Muscle of arm (tissue), 12 donors: ENCODE data around the gene THBS2. TPM values are rescaled to one million over a fixed set of nuclear protein-coding genes. Genes with fewer than 3 reads are reported as not detected.

Experiments
- DNase-seq: peaks from one replicate; pipeline ENCODE4 v3.0.0-alpha.2; 2013
- polyA plus RNA-seq, 12 donors: library from polyadenylated mRNA; unstranded; fragments of 120-200 nt; gene quantifications; one replicate each; pipeline ENCODE4 v1.2.1, GENCODE V29; 2013; ENCODE audit not compliant: insufficient read length in 12 of 12

THBS2 gene
- polyA plus RNA-seq, 12 donors, result 26.5 to 105 (median 43.2) TPM; not detected in 1

DNA sequence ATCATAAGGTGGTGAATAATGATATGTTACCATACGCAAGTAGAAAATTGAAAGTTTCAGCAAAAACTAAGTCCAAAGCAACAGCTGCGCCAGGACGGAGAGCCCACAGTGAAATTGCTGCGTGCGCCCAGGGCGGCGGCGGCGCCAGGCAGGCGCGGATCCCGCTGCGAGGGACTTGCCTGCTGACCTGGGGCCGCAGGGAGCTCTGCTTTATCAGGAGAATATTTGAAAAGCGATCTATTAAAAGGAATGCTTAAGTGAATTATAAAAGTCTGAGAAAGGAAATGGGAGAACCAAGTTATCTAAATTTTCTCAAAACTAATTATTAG lies 85.4 kb downstream of the THBS2 start:
- no peak for DNase-seq

DNA sequence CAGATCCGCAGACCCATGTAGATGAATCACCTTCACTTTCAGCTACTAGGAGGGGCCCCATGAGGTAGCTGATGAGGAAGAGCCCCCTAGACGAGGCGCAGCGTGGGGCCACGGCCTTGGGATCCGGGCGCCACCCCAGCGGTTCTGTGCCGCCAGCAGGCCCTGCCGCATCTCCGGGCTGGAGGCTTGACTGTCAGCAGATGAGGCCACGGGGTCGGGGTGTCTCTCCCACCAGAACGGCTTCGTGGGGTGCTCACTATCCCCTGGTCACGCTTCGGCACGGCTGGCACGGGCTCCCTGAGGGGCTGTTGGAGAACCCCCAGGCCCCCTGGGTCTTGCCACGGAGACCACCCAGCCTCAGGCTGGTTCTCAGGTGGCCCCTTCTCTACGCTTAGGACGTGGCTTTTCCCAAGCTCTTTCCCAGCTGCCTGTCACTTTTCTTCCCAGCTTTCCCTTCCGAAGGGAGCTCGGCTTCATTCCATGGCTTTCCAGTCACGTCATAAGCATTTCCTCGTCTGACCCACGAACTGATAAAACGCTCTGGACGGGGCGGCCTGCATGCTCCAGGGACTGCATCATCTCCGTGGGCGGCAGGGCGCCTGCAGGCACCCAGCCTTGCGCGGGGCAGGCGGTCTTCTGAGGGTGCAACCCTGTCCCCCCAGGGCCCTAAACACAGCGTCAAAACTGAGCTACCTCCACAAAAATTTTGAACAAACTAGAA lies 85.9 kb downstream of the THBS2 start:
- no peak for DNase-seq

DNA sequence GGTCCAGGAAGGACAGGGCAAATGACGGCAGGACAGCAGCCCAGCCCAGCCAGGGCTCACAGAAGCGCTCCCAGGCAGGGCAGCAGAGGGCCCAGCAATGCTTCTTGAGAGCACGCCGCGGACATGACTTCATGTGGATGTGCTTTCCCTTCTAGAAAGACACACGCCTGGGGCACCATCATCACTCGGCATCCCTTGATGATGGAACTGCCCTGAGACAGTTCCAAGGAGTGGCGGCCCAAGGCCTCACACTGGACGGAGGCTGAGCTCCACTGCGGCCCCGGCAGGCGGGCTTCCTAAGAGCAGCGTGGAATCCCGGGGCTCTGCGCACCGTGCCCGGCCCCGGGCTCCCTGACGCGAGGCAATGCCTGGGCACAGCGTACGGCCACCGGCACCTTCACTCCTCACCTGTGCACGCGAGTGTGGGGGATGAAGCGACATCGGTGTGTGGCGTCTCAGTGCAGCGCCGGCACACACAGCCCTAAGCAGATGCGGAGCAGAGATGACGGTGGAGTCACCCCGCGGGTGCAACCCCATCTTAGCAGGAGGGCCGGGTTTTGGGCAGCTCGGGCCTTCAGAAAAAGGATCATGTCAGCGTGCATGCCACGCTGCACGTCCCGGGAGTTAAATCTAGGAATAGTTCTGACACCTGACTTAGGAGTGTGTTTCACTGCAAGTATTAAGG lies 86.6 kb downstream of the THBS2 start:
- DNase-seq, result no peak
